GM23338 (cell line): ENCODE measurements around the gene NTN4. TPM values are rescaled to one million over a fixed set of nuclear protein-coding genes. Genes with fewer than 3 reads are reported as not detected.

Experiments
- ATAC-seq: fragments of 200-7000 bp; cut with Tn5 transposase; 3 replicates; pipeline ENCODE4 v1.9.1; 2020
- DNase-seq: peaks from one replicate; pipeline ENCODE4 v3.0.0-alpha.2; 2015; ENCODE audit warnings: low spot score
- H2AFZ ChIP-seq: fragments of 200-600 bp; sonication (generic); 2 replicates; pipeline ENCODE4 v1.8.0; 2016; ENCODE audit warnings: antibody characterized with exemption, mild to moderate bottlenecking, moderate library complexity
- H3F3A ChIP-seq: fragments of 200-600 bp; sonication (generic); replicated peaks from 2 replicates; pipeline ENCODE4 v1.8.0; 2017; ENCODE audit warnings: antibody characterized with exemption, mixed run types, low read depth
- H3K27ac ChIP-seq: fragments of 200-600 bp; sonication (generic); 2 replicates; pipeline ENCODE4 v1.6.1; 2016; ENCODE audit warnings: low read depth
- H3K27me3 ChIP-seq: fragments of 200-600 bp; sonication (generic); 2 replicates; pipeline ENCODE4 v1.8.0; 2016; ENCODE audit warnings: mild to moderate bottlenecking, mixed run types, moderate library complexity; ENCODE audit not compliant: insufficient read depth
- H3K36me3 ChIP-seq: fragments of 200-600 bp; sonication (generic); 2 replicates; pipeline ENCODE4 v1.8.0; 2016; ENCODE audit warnings: mild to moderate bottlenecking; ENCODE audit not compliant: insufficient read depth
- H3K4me1 ChIP-seq: fragments of 200-600 bp; sonication (generic); 2 replicates; pipeline ENCODE4 v1.8.0; 2016; ENCODE audit warnings: mild to moderate bottlenecking, moderate library complexity; ENCODE audit not compliant: insufficient read depth
- H3K4me2 ChIP-seq: fragments of 200-600 bp; sonication (generic); 2 replicates; pipeline ENCODE4 v1.7.1; 2017; ENCODE audit warnings: mixed run types
- H3K4me3 ChIP-seq: fragments of 200-600 bp; sonication (generic); 2 replicates; pipeline ENCODE4 v1.6.1; 2016; ENCODE audit warnings: mixed run types
- H3K79me2 ChIP-seq: fragments of 200-600 bp; sonication (generic); replicated peaks from 2 replicates; pipeline ENCODE4 v1.8.0; 2017; ENCODE audit warnings: mild to moderate bottlenecking; ENCODE audit not compliant: insufficient read depth
- H3K9me2 ChIP-seq: fragments of 200-600 bp; sonication (generic); 2 replicates; pipeline ENCODE4 v1.8.0; 2017; ENCODE audit not compliant: insufficient read depth
- H4K20me1 ChIP-seq: fragments of 200-600 bp; sonication (generic); replicated peaks from 2 replicates; pipeline ENCODE4 v1.8.0; 2017; ENCODE audit warnings: mild to moderate bottlenecking; ENCODE audit not compliant: insufficient read depth
- H3K27ac Mint-ChIP-seq: 2 replicates; pipeline ENCODE4 v1.8.0; 2020; ENCODE audit warnings: inconsistent platforms, mild to moderate bottlenecking, moderate library complexity, mixed read lengths
- H3K27me3 Mint-ChIP-seq: 3 replicates; pipeline ENCODE4 v1.8.0; 2022; ENCODE audit warnings: low read depth, mild to moderate bottlenecking, moderate library complexity, mixed read lengths, inconsistent platforms; ENCODE audit not compliant: insufficient read depth, poor library complexity
- H3K36me3 Mint-ChIP-seq: 3 replicates; pipeline ENCODE4 v1.8.0; 2021; ENCODE audit warnings: low read depth, mild to moderate bottlenecking, inconsistent platforms, moderate library complexity, mixed read lengths
- H3K4me1 Mint-ChIP-seq: 3 replicates; pipeline ENCODE4 v1.8.0; 2020; ENCODE audit warnings: mild to moderate bottlenecking, inconsistent platforms, mixed read lengths
- H3K4me3 Mint-ChIP-seq: 3 replicates; pipeline ENCODE4 v1.8.0; 2021; ENCODE audit warnings: moderate library complexity, mild to moderate bottlenecking, inconsistent platforms, mixed read lengths
- H3K9me3 Mint-ChIP-seq: 3 replicates; pipeline ENCODE4 v1.8.0; 2020; ENCODE audit warnings: moderate library complexity, mild to moderate bottlenecking, inconsistent platforms, mixed read lengths
- CTCF ChIP-seq, 2 experiments: fragments of 200-600 bp in 1 of 2; sonication (generic) in 1 of 2; conservative IDR thresholded peaks; 2 replicates each; pipeline versions ENCODE4 v1.5.1 to v1.6.1; 2016 to 2017; ENCODE audit warnings: antibody characterized with exemption in 2 of 2, low read depth in 2 of 2, mild to moderate bottlenecking in 2 of 2, moderate library complexity in 1 of 2
- ETS1 ChIP-seq: IDR thresholded peaks from 2 replicates; pipeline ENCODE4 v1.6.1; 2016; ENCODE audit warnings: antibody characterized with exemption
- EZH2phosphoT487 ChIP-seq: fragments of 200-600 bp; sonication (generic); IDR thresholded peaks from one replicate; pipeline ENCODE4 v1.8.1; 2018; ENCODE audit warnings: antibody characterized with exemption; ENCODE audit not compliant: unreplicated experiment
- NANOG ChIP-seq: IDR thresholded peaks from 2 replicates; pipeline ENCODE4 v1.6.1; 2016; ENCODE audit warnings: antibody characterized with exemption, borderline replicate concordance
- POLR2AphosphoS5 ChIP-seq: IDR thresholded peaks from 2 replicates; pipeline ENCODE4 v1.6.1; 2016; ENCODE audit warnings: antibody characterized with exemption, low read depth
- ZNF114 ChIP-seq: fragments of 250-450 bp; sonication (Bioruptor Pico); IDR thresholded peaks from 2 replicates; pipeline ENCODE4 v1.5.0; 2020; ENCODE audit warnings: mild to moderate bottlenecking, moderate library complexity
- ZNF462 ChIP-seq: fragments of 250-450 bp; sonication (Bioruptor Pico); IDR thresholded peaks from 2 replicates; pipeline ENCODE4 v1.5.0; 2020; ENCODE audit warnings: mild to moderate bottlenecking, moderate library complexity
- polyA plus RNA-seq: library from polyadenylated mRNA; unstranded; fragments of >200 nt; fragmentation: Nextera tagmentation; extraction: Ambion mirVana; gene quantifications from 2 replicates; pipeline ENCODE4 v1.2.1, GENCODE V29; 2016
- total RNA-seq: library from RNA; depleted of rRNA; stranded (reverse); fragments of >200 nt; shearing (Covaris generic); gene quantifications from 2 replicates; pipeline ENCODE4 v1.2.3, GENCODE V29; 2014

Gene NTN4
- total and polyA plus RNA-seq, 2 experiments from 2014 or later = 1.5 to 3.8 TPM

GRCh38 chr12:95723693-95724384, 66.7 kb downstream of the NTN4 start (continued):
- no peak for TF ChIP-seq ZNF462 (CRISPR knock-in tag)
- TF ChIP-seq EZH2phosphoT487 = no peak
- TF ChIP-seq ZNF114 (CRISPR knock-in tag) = no peak
- TF ChIP-seq POLR2AphosphoS5 = no peak

GRCh38 chr12:95721320-95721719, 69.2 kb downstream of the NTN4 start:
- DNase-seq = peak; percentile 64
- Histone ChIP-seq H3K27me3 (no peaks in the 10 kb centered on the region), H3K4me3 (no peak overlapping the region), H3K4me2 (no peak overlapping the region), H3K36me3 (0 out of 2 replicates have a peak, but pooled peaks cover 4% of the 10 kb centered on the region), H3K27ac (no peak overlapping the region), H3K4me1 (peaks cover 27% of the 10 kb centered on the region; the same call in 1 of the 2 replicates), H3F3A (no peaks in the 10 kb centered on the region), H3K79me2 (no peaks in the 10 kb centered on the region), H2AFZ (no peak overlapping the region), H3K9me2 (no peaks in the 10 kb centered on the region), H4K20me1 (no peaks in the 10 kb centered on the region)
- no peak overlapping the region for H3K27ac Mint-ChIP-seq
- peaks cover 21% of the 10 kb centered on the region for H3K4me1 Mint-ChIP-seq
- peak; percentile 71 for ATAC-seq
- H3K27me3 Mint-ChIP-seq = peaks cover 4% of the 10 kb centered on the region
- peaks cover 4% of the 10 kb centered on the region; the same call in 2 of the 3 replicates for H3K36me3 Mint-ChIP-seq
- no peak overlapping the region for H3K4me3 Mint-ChIP-seq
- peaks cover 4% of the 10 kb centered on the region for H3K9me3 Mint-ChIP-seq
- TF ChIP-seq ETS1 (no peak), NANOG (no peak), ZNF114 (CRISPR knock-in tag) (no peak), CTCF (conservative IDR thresholded peaks at IDR 0.05; ENCODE audit: low read depth in 2 of 2) (peak; percentile 22 to 49)
